Measurements from ENCODE around the gene PHACTR3.

- TF ChIP-seq EP300 (IDR thresholded peaks at IDR 0.05; ENCODE audit: borderline replicate concordance in 1 of 2, low read depth in 2 of 2, low read length in 2 of 2) (no peak), GABPA (IDR thresholded peaks at IDR 0.05; ENCODE audit: borderline replicate concordance, insufficient read depth, low read length) (no peak), FOSL1 (IDR thresholded peaks at IDR 0.05; ENCODE audit: insufficient read depth, low read depth, low read length) (no peak), EZH2 (IDR thresholded peaks at IDR 0.05; ENCODE audit: low read depth, low read length, severe bottlenecking) (no peak), CTCF (IDR thresholded peaks at IDR 0.05; ENCODE audit: control extremely low read depth in 1 of 3, insufficient read depth in 1 of 3, low read depth in 1 of 3, low read length in 3 of 3) (no peak), CBX8 (IDR thresholded peaks at IDR 0.05; ENCODE audit: borderline replicate concordance, low read depth, low read length) (no peak)
These were observed 167.4 kb downstream of the PHACTR3 start for GRCh38 chr20:59771506-59772372.
